HEK293 (cell line): Measurements from ENCODE around the gene PCDH9.

Experiments
- CTCF ChIA-PET: fragments of 350-600 bp; formaldehyde crosslinking; extraction: SDS; loops from one replicate; lab custom pipeline; 2021; ENCODE audit warnings: antibody characterized with exemption; lab: Yijun Ruan, JAX
- POLR2A ChIA-PET: fragments of 300-600 bp; formaldehyde crosslinking; extraction: SDS; loops from one replicate; lab custom pipeline; 2020; ENCODE audit warnings: antibody characterized with exemption, inconsistent platforms; lab: Yijun Ruan, JAX
- H3K27ac ChIP-seq: fragments of 200-500 bp; sonication (Bioruptor generic); 2 replicates; pipeline ENCODE4 v1.5.1; 2014; ENCODE audit warnings: low read depth, low read length, control low read depth, inconsistent platforms; ENCODE audit errors: extremely low read depth
- H3K36me3 ChIP-seq, 2 experiments: fragments of 200-500 bp in 1 of 2; sonication (Bioruptor generic) in 1 of 2; 1 replicate in 1 of 2; 2 replicates in 1 of 2; pipeline ENCODE4 v1.5.1; 2014 to 2017; ENCODE audit warnings: inconsistent platforms in 2 of 2, low read length in 2 of 2; ENCODE audit not compliant: control insufficient read depth in 2 of 2, insufficient read depth in 1 of 2
- H3K4me1 ChIP-seq: fragments of 200-500 bp; sonication (Bioruptor generic); 2 replicates; pipeline ENCODE4 v1.5.1; 2014; ENCODE audit warnings: mild to moderate bottlenecking, low read length, inconsistent platforms; ENCODE audit not compliant: control insufficient read depth, insufficient read depth
- H3K4me3 ChIP-seq: 2 replicates; pipeline ENCODE4 v1.5.1; 2011; ENCODE audit warnings: low read depth, mild to moderate bottlenecking, control low read depth, low read length, moderate library complexity
- H3K9me3 ChIP-seq: fragments of 200-500 bp; sonication (Bioruptor generic); 2 replicates; pipeline ENCODE4 v1.5.1; 2014; ENCODE audit warnings: low read depth, low read length, inconsistent platforms; ENCODE audit not compliant: control insufficient read depth, insufficient read depth
- BCL11B ChIP-seq: fragments of 450-650 bp; formaldehyde crosslinking; IDR thresholded peaks from 2 replicates; pipeline ENCODE4 v1.5.1; 2016; ENCODE audit warnings: low read depth, missing biosample characterization, missing genetic modification characterization
- PRDM1 ChIP-seq: fragments of 450-650 bp; formaldehyde crosslinking; IDR thresholded peaks from 2 replicates; pipeline ENCODE4; 2016; ENCODE audit warnings: missing biosample characterization, missing genetic modification characterization
- YY1 ChIP-seq: fragments of 450-650 bp; formaldehyde crosslinking; IDR thresholded peaks from 2 replicates; pipeline ENCODE4 v1.5.1; 2018; ENCODE audit warnings: missing biosample characterization, missing genetic modification characterization
- ZBTB21 ChIP-seq: fragments of 450-650 bp; formaldehyde crosslinking; IDR thresholded peaks from 2 replicates; pipeline ENCODE4 v1.5.1; 2017; ENCODE audit warnings: missing biosample characterization, missing genetic modification characterization
- ZFHX2 ChIP-seq: fragments of 450-650 bp; formaldehyde crosslinking; conservative IDR thresholded peaks from 2 replicates; pipeline ENCODE4 v1.5.1; 2016; ENCODE audit warnings: missing biosample characterization, missing genetic modification characterization
- ZNF114 ChIP-seq: fragments of 450-650 bp; formaldehyde crosslinking; IDR thresholded peaks from 2 replicates; pipeline ENCODE4 v1.5.0; 2017; ENCODE audit warnings: missing biosample characterization, missing genetic modification characterization
- ZNF169 ChIP-seq: fragments of 450-650 bp; formaldehyde crosslinking; IDR thresholded peaks from 2 replicates; pipeline ENCODE4 v1.5.1; 2016; ENCODE audit warnings: missing biosample characterization, missing genetic modification characterization
- ZNF174 ChIP-seq: fragments of 450-650 bp; formaldehyde crosslinking; IDR thresholded peaks from 2 replicates; pipeline ENCODE4 v1.5.0; 2017; ENCODE audit warnings: missing biosample characterization, mild to moderate bottlenecking, missing genetic modification characterization
- ZNF184 ChIP-seq: fragments of 450-650 bp; IDR thresholded peaks from 2 replicates; pipeline ENCODE4 v1.5.1; 2018; ENCODE audit warnings: missing biosample characterization, mild to moderate bottlenecking, missing genetic modification characterization
- ZNF292 ChIP-seq: fragments of 450-650 bp; formaldehyde crosslinking; IDR thresholded peaks from 2 replicates; pipeline ENCODE4 v1.5.1; 2016; ENCODE audit warnings: low read depth, missing biosample characterization, missing genetic modification characterization, borderline replicate concordance
- ZNF433 ChIP-seq: fragments of 450-650 bp; formaldehyde crosslinking; IDR thresholded peaks from 2 replicates; pipeline ENCODE4 v1.5.1; 2016; ENCODE audit warnings: missing biosample characterization, missing genetic modification characterization, low read depth
- ZNF510 ChIP-seq: fragments of 450-650 bp; formaldehyde crosslinking; IDR thresholded peaks from 2 replicates; pipeline ENCODE4 v1.5.1; 2018; ENCODE audit warnings: mild to moderate bottlenecking, missing genetic modification characterization, missing biosample characterization; ENCODE audit not compliant: insufficient replicate concordance
- ZNF513 ChIP-seq: fragments of 450-650 bp; IDR thresholded peaks from 2 replicates; pipeline ENCODE4 v1.5.1; 2018; ENCODE audit warnings: missing biosample characterization, missing genetic modification characterization
- ZNF529 ChIP-seq: fragments of 450-650 bp; formaldehyde crosslinking; IDR thresholded peaks from 2 replicates; pipeline ENCODE4 v1.5.1; 2017; ENCODE audit warnings: missing genetic modification characterization, missing biosample characterization; ENCODE audit not compliant: insufficient replicate concordance
- ZNF555 ChIP-seq: fragments of 450-650 bp; formaldehyde crosslinking; conservative IDR thresholded peaks from 2 replicates; pipeline ENCODE4 v1.5.1; 2017; ENCODE audit warnings: missing biosample characterization, mild to moderate bottlenecking, missing genetic modification characterization, inconsistent platforms
- ZNF629 ChIP-seq: fragments of 450-650 bp; formaldehyde crosslinking; IDR thresholded peaks from 2 replicates; pipeline ENCODE4 v1.5.1; 2017; ENCODE audit warnings: missing biosample characterization, missing genetic modification characterization
- ZNF830 ChIP-seq: fragments of 450-650 bp; IDR thresholded peaks from 2 replicates; pipeline ENCODE4 v1.5.0; 2018; ENCODE audit warnings: missing biosample characterization, missing genetic modification characterization, low read depth, mild to moderate bottlenecking, moderate library complexity
- ZSCAN30 ChIP-seq: fragments of 450-650 bp; IDR thresholded peaks from 2 replicates; pipeline ENCODE4 v1.5.1; 2018; ENCODE audit warnings: missing biosample characterization, mild to moderate bottlenecking, missing genetic modification characterization, moderate library complexity
- TF ChIP-seq, protein P1 (sequence below): fragments of 450-650 bp; formaldehyde crosslinking; IDR thresholded peaks from 2 replicates; pipeline ENCODE4 v1.5.1; 2016; ENCODE audit warnings: missing biosample characterization, missing genetic modification characterization, low read depth
- TF ChIP-seq, protein P2 (sequence below): fragments of 450-650 bp; formaldehyde crosslinking; IDR thresholded peaks from 2 replicates; pipeline ENCODE4 v1.5.1; 2016; ENCODE audit warnings: missing biosample characterization, missing genetic modification characterization
- TF ChIP-seq, protein P3 (sequence below): fragments of 450-650 bp; formaldehyde crosslinking; IDR thresholded peaks from 2 replicates; pipeline ENCODE4 v1.5.1; 2016; ENCODE audit warnings: missing biosample characterization, missing genetic modification characterization
- TF ChIP-seq, protein P4 (sequence below): fragments of 450-650 bp; formaldehyde crosslinking; conservative IDR thresholded peaks from 2 replicates; pipeline ENCODE4 v1.5.1; 2016; ENCODE audit warnings: low read depth, missing biosample characterization, missing genetic modification characterization

Gene PCDH9

GRCh38 chr13:67122251-67122650 is 107.9 kb downstream of the PCDH9 start:
- POLR2A ChIA-PET: no interaction called here
- H3K4me1 ChIP-seq: no peaks in the 10 kb centered on the region
- TF ChIP-seq ZNF114 (tag by site-specific recombination) (no peak), ZNF510 (tag by site-specific recombination) (no peak), ZBTB21 (no peak)
- TF ChIP-seq, protein P1, sequence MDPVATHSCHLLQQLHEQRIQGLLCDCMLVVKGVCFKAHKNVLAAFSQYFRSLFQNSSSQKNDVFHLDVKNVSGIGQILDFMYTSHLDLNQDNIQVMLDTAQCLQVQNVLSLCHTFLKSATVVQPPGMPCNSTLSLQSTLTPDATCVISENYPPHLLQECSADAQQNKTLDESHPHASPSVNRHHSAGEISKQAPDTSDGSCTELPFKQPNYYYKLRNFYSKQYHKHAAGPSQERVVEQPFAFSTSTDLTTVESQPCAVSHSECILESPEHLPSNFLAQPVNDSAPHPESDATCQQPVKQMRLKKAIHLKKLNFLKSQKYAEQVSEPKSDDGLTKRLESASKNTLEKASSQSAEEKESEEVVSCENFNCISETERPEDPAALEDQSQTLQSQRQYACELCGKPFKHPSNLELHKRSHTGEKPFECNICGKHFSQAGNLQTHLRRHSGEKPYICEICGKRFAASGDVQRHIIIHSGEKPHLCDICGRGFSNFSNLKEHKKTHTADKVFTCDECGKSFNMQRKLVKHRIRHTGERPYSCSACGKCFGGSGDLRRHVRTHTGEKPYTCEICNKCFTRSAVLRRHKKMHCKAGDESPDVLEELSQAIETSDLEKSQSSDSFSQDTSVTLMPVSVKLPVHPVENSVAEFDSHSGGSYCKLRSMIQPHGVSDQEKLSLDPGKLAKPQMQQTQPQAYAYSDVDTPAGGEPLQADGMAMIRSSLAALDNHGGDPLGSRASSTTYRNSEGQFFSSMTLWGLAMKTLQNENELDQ (tag by site-specific recombination): no peak
- no peak overlapping the region for H3K4me3 ChIP-seq
- H3K9me3 ChIP-seq: no peaks in the 10 kb centered on the region
- no peaks in the 10 kb centered on the region for H3K36me3 ChIP-seq
- no peak overlapping the region for H3K27ac ChIP-seq
- CTCF ChIA-PET: no interaction called here

- TF ChIP-seq ZNF433 (tag by site-specific recombination) (no peak), YY1 (tag by site-specific recombination) (no peak), ZNF629 (tag by site-specific recombination) (no peak), ZNF830 (no peak), ZNF513 (no peak), ZFHX2 (tag by site-specific recombination) (no peak), ZSCAN30 (tag by site-specific recombination) (no peak), ZNF292 (tag by site-specific recombination) (no peak), BCL11B (tag by site-specific recombination) (no peak), ZNF169 (tag by site-specific recombination) (no peak), PRDM1 (tag by site-specific recombination) (no peak), ZNF184 (tag by site-specific recombination) (no peak), ZNF174 (tag by site-specific recombination) (no peak), ZNF555 (tag by site-specific recombination) (no peak), ZNF529 (no peak)
- TF ChIP-seq, protein P2, sequence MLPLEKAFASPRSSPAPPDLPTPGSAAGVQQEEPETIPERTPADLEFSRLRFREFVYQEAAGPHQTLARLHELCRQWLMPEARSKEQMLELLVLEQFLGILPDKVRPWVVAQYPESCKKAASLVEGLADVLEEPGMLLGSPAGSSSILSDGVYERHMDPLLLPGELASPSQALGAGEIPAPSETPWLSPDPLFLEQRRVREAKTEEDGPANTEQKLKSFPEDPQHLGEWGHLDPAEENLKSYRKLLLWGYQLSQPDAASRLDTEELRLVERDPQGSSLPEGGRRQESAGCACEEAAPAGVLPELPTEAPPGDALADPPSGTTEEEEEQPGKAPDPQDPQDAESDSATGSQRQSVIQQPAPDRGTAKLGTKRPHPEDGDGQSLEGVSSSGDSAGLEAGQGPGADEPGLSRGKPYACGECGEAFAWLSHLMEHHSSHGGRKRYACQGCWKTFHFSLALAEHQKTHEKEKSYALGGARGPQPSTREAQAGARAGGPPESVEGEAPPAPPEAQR (tag by site-specific recombination): no peak
- TF ChIP-seq, protein P3, sequence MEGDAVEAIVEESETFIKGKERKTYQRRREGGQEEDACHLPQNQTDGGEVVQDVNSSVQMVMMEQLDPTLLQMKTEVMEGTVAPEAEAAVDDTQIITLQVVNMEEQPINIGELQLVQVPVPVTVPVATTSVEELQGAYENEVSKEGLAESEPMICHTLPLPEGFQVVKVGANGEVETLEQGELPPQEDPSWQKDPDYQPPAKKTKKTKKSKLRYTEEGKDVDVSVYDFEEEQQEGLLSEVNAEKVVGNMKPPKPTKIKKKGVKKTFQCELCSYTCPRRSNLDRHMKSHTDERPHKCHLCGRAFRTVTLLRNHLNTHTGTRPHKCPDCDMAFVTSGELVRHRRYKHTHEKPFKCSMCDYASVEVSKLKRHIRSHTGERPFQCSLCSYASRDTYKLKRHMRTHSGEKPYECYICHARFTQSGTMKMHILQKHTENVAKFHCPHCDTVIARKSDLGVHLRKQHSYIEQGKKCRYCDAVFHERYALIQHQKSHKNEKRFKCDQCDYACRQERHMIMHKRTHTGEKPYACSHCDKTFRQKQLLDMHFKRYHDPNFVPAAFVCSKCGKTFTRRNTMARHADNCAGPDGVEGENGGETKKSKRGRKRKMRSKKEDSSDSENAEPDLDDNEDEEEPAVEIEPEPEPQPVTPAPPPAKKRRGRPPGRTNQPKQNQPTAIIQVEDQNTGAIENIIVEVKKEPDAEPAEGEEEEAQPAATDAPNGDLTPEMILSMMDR (tag by site-specific recombination): no peak
- TF ChIP-seq, protein P4, sequence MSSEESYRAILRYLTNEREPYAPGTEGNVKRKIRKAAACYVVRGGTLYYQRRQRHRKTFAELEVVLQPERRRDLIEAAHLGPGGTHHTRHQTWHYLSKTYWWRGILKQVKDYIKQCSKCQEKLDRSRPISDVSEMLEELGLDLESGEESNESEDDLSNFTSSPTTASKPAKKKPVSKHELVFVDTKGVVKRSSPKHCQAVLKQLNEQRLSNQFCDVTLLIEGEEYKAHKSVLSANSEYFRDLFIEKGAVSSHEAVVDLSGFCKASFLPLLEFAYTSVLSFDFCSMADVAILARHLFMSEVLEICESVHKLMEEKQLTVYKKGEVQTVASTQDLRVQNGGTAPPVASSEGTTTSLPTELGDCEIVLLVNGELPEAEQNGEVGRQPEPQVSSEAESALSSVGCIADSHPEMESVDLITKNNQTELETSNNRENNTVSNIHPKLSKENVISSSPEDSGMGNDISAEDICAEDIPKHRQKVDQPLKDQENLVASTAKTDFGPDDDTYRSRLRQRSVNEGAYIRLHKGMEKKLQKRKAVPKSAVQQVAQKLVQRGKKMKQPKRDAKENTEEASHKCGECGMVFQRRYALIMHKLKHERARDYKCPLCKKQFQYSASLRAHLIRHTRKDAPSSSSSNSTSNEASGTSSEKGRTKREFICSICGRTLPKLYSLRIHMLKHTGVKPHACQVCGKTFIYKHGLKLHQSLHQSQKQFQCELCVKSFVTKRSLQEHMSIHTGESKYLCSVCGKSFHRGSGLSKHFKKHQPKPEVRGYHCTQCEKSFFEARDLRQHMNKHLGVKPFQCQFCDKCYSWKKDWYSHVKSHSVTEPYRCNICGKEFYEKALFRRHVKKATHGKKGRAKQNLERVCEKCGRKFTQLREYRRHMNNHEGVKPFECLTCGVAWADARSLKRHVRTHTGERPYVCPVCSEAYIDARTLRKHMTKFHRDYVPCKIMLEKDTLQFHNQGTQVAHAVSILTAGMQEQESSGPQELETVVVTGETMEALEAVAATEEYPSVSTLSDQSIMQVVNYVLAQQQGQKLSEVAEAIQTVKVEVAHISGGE (tag by site-specific recombination): no peak
- TF ChIP-seq, all 188 proteins: peak for 0
These were observed 109.1 kb downstream of the PCDH9 start for GRCh38 chr13:67120872-67121531.

More at GRCh38 chr13:67120872-67121531, 109.1 kb downstream of the PCDH9 start:
- Histone ChIP-seq H3K9me3 (no peaks in the 10 kb centered on the region), H3K27ac (no peak overlapping the region), H3K4me1 (no peaks in the 10 kb centered on the region), H3K4me3 (no peak overlapping the region), H3K36me3 (no peaks in the 10 kb centered on the region)
- ChIA-PET CTCF (interaction anchor here (0.6 kb wide), 2 partner anchors 83 to 554 kb away, joined by 3 read pairs; no protein-coding TSS in a partner anchor), POLR2A (no interaction called here)
